ENCODE data around the gene MAP3K14. TPM values are rescaled to one million over a fixed set of nuclear protein-coding genes. Genes with fewer than 3 reads are reported as not detected.

MAP3K14 gene
- total and polyA plus RNA-seq, 4 donors, result 1.2 to 7.8 (median 4.2) TPM

DNA sequence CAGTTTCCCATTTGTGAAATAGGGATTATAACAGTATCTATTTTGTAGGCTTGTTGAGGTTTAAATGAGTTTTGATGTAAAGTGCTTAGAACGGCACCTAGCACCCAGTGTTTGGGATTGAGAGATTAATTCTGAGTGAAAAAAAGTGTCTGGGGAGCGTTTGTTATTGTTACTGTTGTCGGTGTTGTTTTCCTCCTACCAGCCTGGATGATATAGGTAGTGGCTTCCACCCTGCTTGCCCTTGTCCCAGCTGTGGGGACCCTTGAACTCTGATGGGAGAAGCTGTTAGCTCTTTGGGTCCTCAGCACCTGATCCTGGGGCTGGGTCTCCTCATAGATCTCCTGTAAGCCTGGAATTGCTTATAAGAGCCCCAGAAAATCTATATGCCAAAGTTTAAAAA lies 90.2 kb downstream of the MAP3K14 start:
- Histone ChIP-seq H3K27ac (ENCODE audit: low read depth in 1 of 2, low read length in 2 of 2) (peak overlapping the region; percentile 76 to 80), H3K9ac (ENCODE audit: low read depth in 1 of 2, low read length in 2 of 2) (peak overlapping the region in 1 of 2 donors; percentile 76), H3K9me3 (ENCODE audit: control insufficient read depth in 4 of 4, low read length in 3 of 4) (no peaks in the 10 kb centered on the region), H3K4me3 (ENCODE audit: low read depth in 1 of 3, low read length in 3 of 3) (no peak overlapping the region), H3K4me1 (ENCODE audit: control insufficient read depth in 4 of 4, insufficient read depth in 4 of 4, low read length in 3 of 4) (peaks cover 0 to 8% (median 2%) of the 10 kb centered on the region in 4 donors), H3K36me3 (ENCODE audit: control insufficient read depth in 4 of 4, insufficient read depth in 3 of 4, low read depth in 1 of 4, low read length in 3 of 4) (no peaks in the 10 kb centered on the region), H3K27me3 (ENCODE audit: control insufficient read depth in 4 of 4, insufficient read depth in 4 of 4, low read length in 3 of 4) (no peaks in the 10 kb centered on the region)
- TF ChIP-seq FOXA2 (IDR thresholded peaks at IDR 0.05) (no peak), NR2F2 (IDR thresholded peaks at IDR 0.05) (no peak), FOXA1 (IDR thresholded peaks at IDR 0.05) (no peak), EGR1 (IDR thresholded peaks at IDR 0.05; ENCODE audit: low read depth in 2 of 2) (no peak), SP1 (IDR thresholded peaks at IDR 0.05) (no peak), JUND (IDR thresholded peaks at IDR 0.05) (no peak), RAD21 (IDR thresholded peaks at IDR 0.05) (no peak), TAF1 (conservative IDR thresholded peaks at IDR 0.05) (no peak), GABPA (IDR thresholded peaks at IDR 0.05 in 1 of 2, conservative IDR thresholded peaks at IDR 0.05 in 1 of 2) (no peak), HNF4G (IDR thresholded peaks at IDR 0.05) (no peak), RXRA (IDR thresholded peaks at IDR 0.05) (no peak)
- TF ChIP-seq, protein P1, sequence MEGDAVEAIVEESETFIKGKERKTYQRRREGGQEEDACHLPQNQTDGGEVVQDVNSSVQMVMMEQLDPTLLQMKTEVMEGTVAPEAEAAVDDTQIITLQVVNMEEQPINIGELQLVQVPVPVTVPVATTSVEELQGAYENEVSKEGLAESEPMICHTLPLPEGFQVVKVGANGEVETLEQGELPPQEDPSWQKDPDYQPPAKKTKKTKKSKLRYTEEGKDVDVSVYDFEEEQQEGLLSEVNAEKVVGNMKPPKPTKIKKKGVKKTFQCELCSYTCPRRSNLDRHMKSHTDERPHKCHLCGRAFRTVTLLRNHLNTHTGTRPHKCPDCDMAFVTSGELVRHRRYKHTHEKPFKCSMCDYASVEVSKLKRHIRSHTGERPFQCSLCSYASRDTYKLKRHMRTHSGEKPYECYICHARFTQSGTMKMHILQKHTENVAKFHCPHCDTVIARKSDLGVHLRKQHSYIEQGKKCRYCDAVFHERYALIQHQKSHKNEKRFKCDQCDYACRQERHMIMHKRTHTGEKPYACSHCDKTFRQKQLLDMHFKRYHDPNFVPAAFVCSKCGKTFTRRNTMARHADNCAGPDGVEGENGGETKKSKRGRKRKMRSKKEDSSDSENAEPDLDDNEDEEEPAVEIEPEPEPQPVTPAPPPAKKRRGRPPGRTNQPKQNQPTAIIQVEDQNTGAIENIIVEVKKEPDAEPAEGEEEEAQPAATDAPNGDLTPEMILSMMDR (IDR thresholded peaks at IDR 0.05; ENCODE audit: low read depth, low read length, missing input control), result no peak
- TF ChIP-seq, protein P2, sequence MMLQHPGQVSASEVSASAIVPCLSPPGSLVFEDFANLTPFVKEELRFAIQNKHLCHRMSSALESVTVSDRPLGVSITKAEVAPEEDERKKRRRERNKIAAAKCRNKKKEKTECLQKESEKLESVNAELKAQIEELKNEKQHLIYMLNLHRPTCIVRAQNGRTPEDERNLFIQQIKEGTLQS (IDR thresholded peaks at IDR 0.05), result no peak
- WGBS, result 79% methylated on average over 3 of the region's 3 CpGs
- DNase-seq (ENCODE audit: low spot score), result no peak

DNA sequence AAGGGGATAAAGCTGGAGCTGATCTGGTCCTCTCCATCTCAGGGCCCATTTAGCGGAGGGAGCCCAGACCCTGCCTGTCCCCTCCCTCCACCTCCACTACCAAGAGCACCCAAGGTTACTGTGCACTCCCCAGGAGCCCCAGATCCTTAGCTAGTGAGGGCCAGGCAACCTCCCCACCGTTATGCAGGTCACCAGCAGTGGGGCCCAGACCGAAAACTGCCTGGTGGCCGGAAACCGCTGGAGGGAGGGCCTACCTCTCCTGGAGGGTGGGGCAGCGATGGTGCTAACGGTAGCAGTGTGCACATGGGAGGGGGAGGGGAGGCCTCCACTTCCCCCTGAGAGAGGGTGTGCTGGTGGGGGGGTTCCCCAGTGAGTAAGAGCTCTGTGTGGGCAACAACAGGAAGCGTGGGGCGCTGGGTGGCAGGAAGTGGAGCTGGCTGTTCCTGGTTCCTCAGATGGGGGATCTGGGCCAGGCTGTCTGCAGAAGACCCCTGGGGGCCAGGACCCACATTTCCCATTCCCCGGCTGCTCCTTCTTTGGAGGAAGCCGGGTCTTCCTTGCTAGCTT lies 90.8 kb downstream of the MAP3K14 start:
- peak overlapping the region; percentile 76 to 80 for H3K27ac ChIP-seq (ENCODE audit: low read depth in 1 of 2, low read length in 2 of 2)
- no peak overlapping the region for H3K4me3 ChIP-seq (ENCODE audit: low read depth in 1 of 3, low read length in 3 of 3)
- WGBS, result 75% methylated on average over 11 of the region's 11 CpGs
- H3K9me3 ChIP-seq (ENCODE audit: control insufficient read depth in 4 of 4, low read length in 3 of 4), result no peaks in the 10 kb centered on the region
- peaks cover 0 to 11% (median 4%) of the 10 kb centered on the region in 4 donors for H3K4me1 ChIP-seq (ENCODE audit: control insufficient read depth in 4 of 4, insufficient read depth in 4 of 4, low read length in 3 of 4)
- H3K27me3 ChIP-seq (ENCODE audit: control insufficient read depth in 4 of 4, insufficient read depth in 4 of 4, low read length in 3 of 4), result no peaks in the 10 kb centered on the region
- H3K36me3 ChIP-seq (ENCODE audit: control insufficient read depth in 4 of 4, insufficient read depth in 3 of 4, low read depth in 1 of 4, low read length in 3 of 4), result no peaks in the 10 kb centered on the region
- DNase-seq (ENCODE audit: low spot score), result peak; percentile 40
- peak overlapping the region; percentile 3 to 76 for H3K9ac ChIP-seq (ENCODE audit: low read depth in 1 of 2, low read length in 2 of 2)
- TF ChIP-seq NR2F2 (IDR thresholded peaks at IDR 0.05) (no peak), TAF1 (conservative IDR thresholded peaks at IDR 0.05) (no peak), GABPA (IDR thresholded peaks at IDR 0.05 in 1 of 2, conservative IDR thresholded peaks at IDR 0.05 in 1 of 2) (peak in 1 of 2 donors; percentile 27), JUND (IDR thresholded peaks at IDR 0.05) (no peak), SP1 (IDR thresholded peaks at IDR 0.05) (peak; percentile 16), HNF4G (IDR thresholded peaks at IDR 0.05) (no peak)
- TF ChIP-seq, protein P2 (IDR thresholded peaks at IDR 0.05), result no peak
- TF ChIP-seq, protein P3, sequence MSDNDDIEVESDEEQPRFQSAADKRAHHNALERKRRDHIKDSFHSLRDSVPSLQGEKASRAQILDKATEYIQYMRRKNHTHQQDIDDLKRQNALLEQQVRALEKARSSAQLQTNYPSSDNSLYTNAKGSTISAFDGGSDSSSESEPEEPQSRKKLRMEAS (IDR thresholded peaks at IDR 0.05), result no peak

DNA sequence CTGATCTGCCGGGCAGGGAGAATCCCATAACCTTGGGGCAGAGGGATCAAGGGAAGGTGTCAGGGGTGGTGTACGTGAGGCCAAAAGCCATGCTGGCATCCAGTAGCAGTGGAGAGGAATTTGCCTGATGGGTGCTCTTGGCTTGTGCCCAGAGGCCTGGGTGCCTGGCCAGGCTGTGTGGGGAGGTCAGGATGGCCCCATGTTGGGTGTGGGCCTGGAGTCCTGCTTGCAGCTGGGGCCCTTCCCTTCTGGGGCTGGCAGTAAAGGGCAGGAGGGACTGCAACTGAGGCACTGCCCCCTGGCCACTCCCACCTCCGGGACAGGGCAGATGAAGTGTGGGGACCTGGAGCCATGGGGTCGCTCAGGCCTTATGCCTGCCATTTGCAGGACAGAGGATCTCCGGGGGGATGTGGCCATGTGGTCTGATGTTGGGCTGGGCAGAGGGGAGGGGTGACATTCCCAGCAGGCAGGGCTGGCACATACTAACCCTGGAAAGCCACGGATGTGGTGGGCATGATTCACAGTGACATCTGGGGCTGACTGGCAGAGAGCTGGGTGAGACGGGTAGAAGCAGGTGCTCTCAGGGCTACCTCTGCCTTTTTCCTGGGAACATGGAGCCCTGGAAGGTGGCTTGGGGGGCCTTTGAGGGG lies 91.6 kb downstream of the MAP3K14 start:
- Histone ChIP-seq H3K9ac (ENCODE audit: low read depth in 1 of 2, low read length in 2 of 2) (peak overlapping the region; percentile 3 to 53), H3K27ac (ENCODE audit: low read depth in 1 of 2, low read length in 2 of 2) (peak overlapping the region; percentile 64 to 71), H3K27me3 (ENCODE audit: control insufficient read depth in 4 of 4, insufficient read depth in 4 of 4, low read length in 3 of 4) (no peaks in the 10 kb centered on the region), H3K36me3 (ENCODE audit: control insufficient read depth in 4 of 4, insufficient read depth in 3 of 4, low read depth in 1 of 4, low read length in 3 of 4) (no peaks in the 10 kb centered on the region), H3K4me1 (ENCODE audit: control insufficient read depth in 4 of 4, insufficient read depth in 4 of 4, low read length in 3 of 4) (peaks cover 0 to 11% (median 5%) of the 10 kb centered on the region in 4 donors), H3K9me3 (ENCODE audit: control insufficient read depth in 4 of 4, low read length in 3 of 4) (no peaks in the 10 kb centered on the region), H3K4me3 (ENCODE audit: low read depth in 1 of 3, low read length in 3 of 3) (no peak overlapping the region)
- TF ChIP-seq TAF1 (conservative IDR thresholded peaks at IDR 0.05) (no peak), YY1 (IDR thresholded peaks at IDR 0.05) (no peak)
- TF ChIP-seq, protein P3 (IDR thresholded peaks at IDR 0.05), result no peak
- TF ChIP-seq, protein P1 (IDR thresholded peaks at IDR 0.05; ENCODE audit: low read depth, low read length, missing input control), result no peak
- DNase-seq (ENCODE audit: low spot score), result no peak
- 79% methylated on average over 7 of the region's 7 CpGs for WGBS

Measured in liver (tissue), 9 donors.